H54 (cell line): Measurements from ENCODE around the gene PSMF1.
A peak's percentile ranks its signal among the peaks of the same experiment; 100 is the strongest.

Source experiments
- DNase-seq: peaks from one replicate; pipeline ENCODE4 v3.0.0; 2011; ENCODE audit warnings: low spot score, mixed read lengths; ENCODE audit not compliant: insufficient read length
- FAIRE-seq: peaks from 3 replicates; lab custom pipeline; 2011; peaks lifted over from hg19 to GRCh38; lab: Jason Lieb, UNC
- POLR2A ChIP-seq: IDR thresholded peaks from 2 replicates; pipeline ENCODE4 v1.6.1; 2011; ENCODE audit warnings: low read depth, mild to moderate bottlenecking, low read length

The PSMF1 gene

DNA sequence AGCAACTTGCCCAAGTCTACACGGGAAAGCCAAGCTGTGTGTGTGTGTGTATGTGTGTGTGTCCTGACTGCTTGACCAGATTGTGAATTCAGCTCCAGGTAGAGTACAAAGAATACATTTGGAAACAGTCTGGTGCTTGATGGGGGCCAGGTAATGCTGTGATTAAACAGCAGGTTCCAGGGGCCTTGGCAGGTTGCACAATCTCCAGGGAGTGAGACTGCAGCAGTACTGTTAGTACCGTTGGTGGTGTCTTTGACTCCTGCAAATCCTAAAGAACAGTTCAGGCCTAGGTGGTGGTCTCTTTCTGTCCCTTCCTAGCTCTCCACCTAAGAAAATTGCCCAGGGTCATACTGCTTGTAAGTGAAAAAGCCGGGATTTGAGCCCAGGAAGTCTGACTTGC, 11.2 kb upstream of the PSMF1 start:
- TF ChIP-seq POLR2A: no peak
- no peak for FAIRE-seq

GRCh38 chr20:1108437-1108920, 9.9 kb upstream of the PSMF1 start:
- TF ChIP-seq POLR2A: no peak
- DNase-seq (peak; percentile 45), FAIRE-seq (no peak)

More for the DNA sequence above, 11.2 kb upstream of the PSMF1 start:
- DNase-seq: no peak

- DNase-seq (no peak), FAIRE-seq (no peak)
- TF ChIP-seq POLR2A: no peak
Measured at GRCh38 chr20:1112908-1113307, 5.5 kb upstream of the PSMF1 start.

DNA sequence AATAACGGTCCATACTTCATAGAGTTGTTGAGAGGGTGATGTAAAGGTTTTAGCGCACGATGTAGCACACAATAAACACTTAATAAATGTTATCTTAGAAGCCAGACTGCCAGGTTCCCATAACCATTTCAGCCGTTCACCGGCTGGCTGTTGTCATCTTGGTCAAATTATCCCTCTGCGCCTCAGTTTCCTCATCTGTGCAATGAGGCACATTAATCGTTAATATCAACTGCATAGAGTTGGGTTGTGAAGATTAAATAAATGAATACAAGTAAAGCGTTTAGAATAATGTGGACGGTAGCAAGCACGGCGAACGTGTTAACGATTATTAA, 432 bp upstream of the PSMF1 start:
- FAIRE-seq (no peak), DNase-seq (no peak)
- no peak for TF ChIP-seq POLR2A

GRCh38 chr20:1119128-1119505, 715 bp downstream of the PSMF1 start:
- TF ChIP-seq POLR2A: no peak
- FAIRE-seq (no peak), DNase-seq (no peak)

DNA sequence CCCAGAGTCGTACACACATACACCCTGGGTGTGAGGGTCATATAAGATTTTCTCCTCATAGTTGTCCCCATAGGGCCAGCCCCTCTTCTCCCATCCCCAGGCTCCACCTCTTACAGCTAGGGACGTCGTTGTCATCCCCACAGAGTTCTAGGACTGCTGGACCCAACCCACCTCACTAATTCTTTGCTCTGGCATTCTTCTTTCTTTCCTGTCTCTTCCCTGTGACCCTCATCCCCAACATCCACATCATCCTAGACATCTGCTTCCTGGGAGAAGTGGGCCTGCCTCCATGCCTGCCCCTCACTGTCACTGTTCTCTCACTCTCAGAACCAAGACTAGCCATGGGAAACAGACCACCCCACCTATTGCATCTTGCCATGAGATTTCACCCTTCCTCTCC, 1.1 kb downstream of the PSMF1 start:
- FAIRE-seq: no peak

GRCh38 chr20:1121429-1121828, 3.0 kb downstream of the PSMF1 start:
- DNase-seq (no peak), FAIRE-seq (no peak)
- TF ChIP-seq POLR2A: no peak

More for the DNA sequence above, 1.1 kb downstream of the PSMF1 start:
- TF ChIP-seq POLR2A: no peak
- DNase-seq: no peak

DNA sequence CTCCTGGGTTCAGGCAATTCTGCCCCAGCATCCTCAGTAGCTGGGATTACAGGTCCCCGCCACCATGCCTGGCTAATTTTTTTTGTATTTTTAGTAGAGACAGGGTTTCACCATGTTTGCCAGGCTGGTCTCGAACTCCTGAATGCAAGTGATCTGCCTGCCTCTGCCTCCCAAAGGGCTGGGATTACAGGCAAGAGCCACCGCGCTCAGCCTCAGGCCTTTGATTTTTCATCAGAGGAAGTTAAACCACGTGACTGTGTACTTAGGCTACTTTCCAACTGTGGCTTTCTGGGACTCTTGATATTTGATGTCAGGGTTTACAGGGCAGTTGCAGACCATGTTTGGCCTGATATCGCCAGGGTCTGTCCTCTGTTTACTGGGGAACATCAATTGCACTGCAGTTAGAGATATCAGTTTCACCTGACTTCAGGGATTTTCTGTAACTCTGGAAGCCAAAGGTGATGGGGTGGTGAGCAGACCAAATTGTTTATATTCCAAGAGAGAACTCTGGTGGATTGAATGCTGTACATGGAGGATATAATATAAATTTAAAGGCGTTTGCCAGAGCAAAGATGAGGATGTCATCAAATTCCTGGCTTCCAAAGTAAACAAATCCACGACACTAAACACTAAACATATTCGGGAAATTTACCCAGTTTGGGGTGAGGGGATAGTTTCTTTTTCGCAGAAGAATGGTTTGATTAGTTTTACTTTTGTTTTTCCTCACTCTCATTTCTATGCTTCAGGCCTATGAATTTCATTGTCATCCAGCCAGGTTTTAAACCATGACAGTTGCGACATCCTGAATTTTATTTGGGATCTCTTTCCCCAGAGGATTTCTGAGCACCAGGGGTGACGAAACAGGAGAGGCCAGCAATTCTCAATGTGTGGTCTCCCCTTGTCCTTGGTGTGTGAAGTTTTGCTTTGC, 4.2 kb downstream of the PSMF1 start:
- TF ChIP-seq POLR2A: no peak
- FAIRE-seq (no peak), DNase-seq (no peak)

- TF ChIP-seq POLR2A: no peak
- DNase-seq: no peak
- FAIRE-seq: no peak
Measured at GRCh38 chr20:1123666-1124065, 5.3 kb downstream of the PSMF1 start.

GRCh38 chr20:1124421-1124820, 6.0 kb downstream of the PSMF1 start:
- no peak for FAIRE-seq
- no peak for DNase-seq
- no peak for TF ChIP-seq POLR2A

GRCh38 chr20:1125277-1125676, 6.9 kb downstream of the PSMF1 start:
- TF ChIP-seq POLR2A: no peak
- FAIRE-seq (no peak), DNase-seq (no peak)

DNA sequence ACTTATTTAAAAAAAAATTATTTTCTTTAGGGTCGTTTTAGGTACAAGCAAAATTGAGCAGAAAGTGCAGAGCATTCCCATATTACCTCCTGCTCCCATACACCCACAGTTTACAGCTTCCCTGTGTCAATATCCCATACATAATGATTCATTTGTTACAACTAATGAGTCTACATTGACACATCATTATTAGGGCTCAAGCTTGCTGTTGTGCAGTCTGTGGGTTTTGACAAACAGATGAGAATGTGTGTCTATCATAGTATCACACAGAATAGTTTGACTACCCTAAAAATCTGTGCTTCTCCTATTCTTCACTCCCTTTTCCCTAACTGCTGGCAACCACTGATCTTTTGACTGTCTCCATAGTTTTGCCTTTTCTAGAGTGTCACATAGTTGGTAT, 9.4 kb downstream of the PSMF1 start:
- TF ChIP-seq POLR2A: no peak
- no peak for DNase-seq
- FAIRE-seq: no peak

- DNase-seq (no peak), FAIRE-seq (no peak)
- no peak for TF ChIP-seq POLR2A
Measured at GRCh38 chr20:1130058-1130694, 11.8 kb downstream of the PSMF1 start.

DNA sequence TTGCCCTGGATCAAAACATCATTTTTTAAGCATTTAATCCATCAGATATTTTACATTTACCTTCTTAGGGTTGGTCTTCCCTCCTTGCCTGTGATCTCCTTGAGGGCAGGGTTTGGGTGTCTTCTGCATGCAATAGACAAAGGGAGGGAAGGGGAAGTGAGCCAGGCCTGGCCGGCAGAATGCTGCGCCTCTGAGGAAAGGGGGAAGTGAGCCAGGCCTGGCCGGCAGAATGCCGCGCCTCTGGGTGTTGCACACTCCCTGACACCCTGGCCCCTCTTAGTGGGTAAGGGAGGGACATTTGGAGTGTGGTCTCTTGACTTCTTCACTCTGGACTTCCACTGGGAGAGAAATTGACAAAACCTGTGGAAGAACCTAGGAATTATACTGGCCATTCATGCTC, 12.4 kb downstream of the PSMF1 start:
- DNase-seq (no peak), FAIRE-seq (no peak)
- no peak for TF ChIP-seq POLR2A
